H9 (cell line): ENCODE measurements around the gene ARID1B. TPM values are rescaled to one million over a fixed set of nuclear protein-coding genes. Genes with fewer than 3 reads are reported as not detected.

Experiments
- DNase-seq: peaks from one replicate; pipeline ENCODE4 v3.0.0-alpha.2; 2017
- H2AFZ ChIP-seq: one replicate; pipeline ENCODE4 v1.6.1; 2013; ENCODE audit warnings: mild to moderate bottlenecking, low read length, control low read depth, moderate library complexity
- H2AK5ac ChIP-seq: 2 replicates; pipeline ENCODE4 v1.6.1; 2013; ENCODE audit warnings: low read length, control low read depth, mixed read lengths; ENCODE audit not compliant: insufficient read length
- H2BK120ac ChIP-seq: one replicate; pipeline ENCODE4 v1.6.1; 2013; ENCODE audit warnings: low read depth, mild to moderate bottlenecking, low read length, control low read depth, inconsistent platforms; ENCODE audit not compliant: poor library complexity, severe bottlenecking
- H2BK12ac ChIP-seq: 2 replicates; pipeline ENCODE4 v1.6.1; 2013; ENCODE audit warnings: low read length, control low read depth, mixed read lengths, low read depth; ENCODE audit not compliant: insufficient read length
- H2BK15ac ChIP-seq: 2 replicates; pipeline ENCODE4 v1.6.1; 2013; ENCODE audit warnings: low read depth, low read length, control low read depth
- H2BK20ac ChIP-seq: one replicate; pipeline ENCODE4 v1.6.1; 2013; ENCODE audit warnings: low read depth, mild to moderate bottlenecking, low read length, control low read depth, inconsistent platforms; ENCODE audit not compliant: poor library complexity, severe bottlenecking
- H2BK5ac ChIP-seq: 2 replicates; pipeline ENCODE4 v1.6.1; 2013; ENCODE audit warnings: low read length, control low read depth, mixed read lengths; ENCODE audit not compliant: insufficient read length
- H3K14ac ChIP-seq: 2 replicates; pipeline ENCODE4 v1.6.1; 2013; ENCODE audit warnings: low read length, control low read depth; ENCODE audit not compliant: insufficient read depth
- H3K18ac ChIP-seq: 2 replicates; pipeline ENCODE4 v1.6.1; 2013; ENCODE audit warnings: low read depth, mild to moderate bottlenecking, mixed read lengths, low read length, control low read depth; ENCODE audit not compliant: insufficient read length
- H3K23ac ChIP-seq: 2 replicates; pipeline ENCODE4 v1.6.1; 2013; ENCODE audit warnings: low read length, control low read depth, mixed read lengths, low read depth; ENCODE audit not compliant: insufficient read length
- H3K23me2 ChIP-seq: 2 replicates; pipeline ENCODE4 v1.6.1; 2013; ENCODE audit warnings: low read depth, mild to moderate bottlenecking, mixed read lengths, low read length, control low read depth; ENCODE audit not compliant: insufficient read length, poor library complexity, severe bottlenecking
- H3K27ac ChIP-seq: 2 replicates; pipeline ENCODE4 v1.5.1; 2013; ENCODE audit warnings: low read length, control low read depth, mixed read lengths, low read depth; ENCODE audit not compliant: insufficient read length
- H3K27me3 ChIP-seq: 2 replicates; pipeline ENCODE4 v1.6.1; 2013; ENCODE audit warnings: low read length, control low read depth, inconsistent platforms; ENCODE audit not compliant: insufficient read depth
- H3K4ac ChIP-seq: 2 replicates; pipeline ENCODE4 v1.6.1; 2013; ENCODE audit warnings: low read depth, mild to moderate bottlenecking, control low read depth, inconsistent platforms, low read length, moderate library complexity
- H3K4me1 ChIP-seq: 2 replicates; pipeline ENCODE4 v1.6.1; 2013; ENCODE audit warnings: low read length, control low read depth, inconsistent platforms; ENCODE audit not compliant: insufficient read depth
- H3K4me2 ChIP-seq: 2 replicates; pipeline ENCODE4 v1.6.1; 2013; ENCODE audit warnings: low read length, control low read depth, mixed read lengths; ENCODE audit not compliant: insufficient read length, insufficient read depth
- H3K56ac ChIP-seq: 2 replicates; pipeline ENCODE4 v1.6.1; 2013; ENCODE audit warnings: low read depth, mild to moderate bottlenecking, mixed read lengths, low read length, control low read depth; ENCODE audit not compliant: insufficient read length
- H3K79me1 ChIP-seq: 2 replicates; pipeline ENCODE4 v1.6.1; 2013; ENCODE audit warnings: low read depth, mild to moderate bottlenecking, moderate library complexity, low read length, control low read depth, inconsistent platforms; ENCODE audit not compliant: insufficient read depth, poor library complexity, severe bottlenecking
- H3K79me2 ChIP-seq: 2 replicates; pipeline ENCODE4 v1.6.1; 2013; ENCODE audit warnings: low read length, control low read depth, inconsistent platforms; ENCODE audit not compliant: insufficient read depth
- H3K9ac ChIP-seq: 2 replicates; pipeline ENCODE4 v1.6.1; 2013; ENCODE audit warnings: low read length, control low read depth, mixed read lengths; ENCODE audit not compliant: insufficient read length; ENCODE audit errors: extremely low read depth
- H3K9me3 ChIP-seq: one replicate; pipeline ENCODE4 v1.6.1; 2013; ENCODE audit warnings: low read depth, low read length, inconsistent platforms; ENCODE audit not compliant: control insufficient read depth
- H3T11ph ChIP-seq: one replicate; pipeline ENCODE4 v1.6.1; 2013; ENCODE audit warnings: mild to moderate bottlenecking, low read length, control low read depth, inconsistent platforms
- H4K20me1 ChIP-seq: one replicate; pipeline ENCODE4 v1.6.1; 2013; ENCODE audit not compliant: control insufficient read depth, insufficient read length, insufficient read depth
- H4K5ac ChIP-seq: 2 replicates; pipeline ENCODE4 v1.6.1; 2013; ENCODE audit warnings: low read depth, mild to moderate bottlenecking, mixed read lengths, low read length, control low read depth; ENCODE audit not compliant: insufficient read length
- H4K8ac ChIP-seq: replicated peaks from 2 replicates; pipeline ENCODE4 v1.6.1; 2013; ENCODE audit warnings: low read length, control low read depth, mixed read lengths, low read depth; ENCODE audit not compliant: insufficient read length
- H4K91ac ChIP-seq: 2 replicates; pipeline ENCODE4 v1.6.1; 2013; ENCODE audit warnings: low read depth, mild to moderate bottlenecking, moderate library complexity, mixed read lengths, low read length, control low read depth; ENCODE audit not compliant: insufficient read length
- H3K27ac Mint-ChIP-seq, 3 experiments: 2 replicates in 2 of 3; 3 replicates in 1 of 3; pipeline ENCODE4 v1.8.0; 2020 to 2021; ENCODE audit warnings: mixed read lengths in 3 of 3, mild to moderate bottlenecking in 1 of 3, moderate library complexity in 1 of 3
- H3K27me3 Mint-ChIP-seq: 2 replicates; pipeline ENCODE4 v1.8.0; 2021; ENCODE audit warnings: low read depth, mild to moderate bottlenecking, moderate library complexity, mixed read lengths
- H3K36me3 Mint-ChIP-seq, 3 experiments: 2 replicates in 2 of 3; 3 replicates in 1 of 3; pipeline ENCODE4 v1.8.0; 2020 to 2021; ENCODE audit warnings: low read depth in 3 of 3, mixed read lengths in 3 of 3; ENCODE audit not compliant: insufficient read depth in 1 of 3
- H3K4me1 Mint-ChIP-seq, 2 experiments: 2 replicates each; pipeline ENCODE4 v1.8.0; 2020; ENCODE audit warnings: mixed read lengths in 2 of 2
- H3K4me3 Mint-ChIP-seq, 2 experiments: 2 replicates in 1 of 2; 3 replicates in 1 of 2; pipeline ENCODE4 v1.8.0; 2020 to 2021; ENCODE audit warnings: mild to moderate bottlenecking in 2 of 2, mixed read lengths in 2 of 2, moderate library complexity in 1 of 2
- H3K9me3 Mint-ChIP-seq, 2 experiments: 2 replicates in 1 of 2; 3 replicates in 1 of 2; pipeline ENCODE4 v1.8.0; 2020; ENCODE audit warnings: mild to moderate bottlenecking in 2 of 2, mixed read lengths in 2 of 2, moderate library complexity in 1 of 2
- CTCF ChIP-seq: fragments of 200-600 bp; sonication (generic); conservative IDR thresholded peaks from 3 replicates; pipeline ENCODE4 v1.8.0; 2021; ENCODE audit warnings: antibody characterized with exemption, mild to moderate bottlenecking
- WGBS: extraction: QIAGEN DNeasy Blood & Tissue Kit; methylation state at CpG from one replicate; pipeline ENCODE4 v1.1.7; 2013; ENCODE audit warnings: missing lambda C conversion rate, low lambda C conversion rate, mixed read lengths; ENCODE audit not compliant: insufficient read length; ENCODE audit errors: extremely low coverage; 5-methylcytosine and 5-hydroxymethylcytosine counted together
- total RNA-seq: library from RNA; stranded (reverse); gene quantifications from 2 replicates; pipeline ENCODE4 v1.2.1, GENCODE V29; 2021

Gene ARID1B
- total RNA-seq, 1 experiment from 2014 or later, result 88.2 TPM

DNA sequence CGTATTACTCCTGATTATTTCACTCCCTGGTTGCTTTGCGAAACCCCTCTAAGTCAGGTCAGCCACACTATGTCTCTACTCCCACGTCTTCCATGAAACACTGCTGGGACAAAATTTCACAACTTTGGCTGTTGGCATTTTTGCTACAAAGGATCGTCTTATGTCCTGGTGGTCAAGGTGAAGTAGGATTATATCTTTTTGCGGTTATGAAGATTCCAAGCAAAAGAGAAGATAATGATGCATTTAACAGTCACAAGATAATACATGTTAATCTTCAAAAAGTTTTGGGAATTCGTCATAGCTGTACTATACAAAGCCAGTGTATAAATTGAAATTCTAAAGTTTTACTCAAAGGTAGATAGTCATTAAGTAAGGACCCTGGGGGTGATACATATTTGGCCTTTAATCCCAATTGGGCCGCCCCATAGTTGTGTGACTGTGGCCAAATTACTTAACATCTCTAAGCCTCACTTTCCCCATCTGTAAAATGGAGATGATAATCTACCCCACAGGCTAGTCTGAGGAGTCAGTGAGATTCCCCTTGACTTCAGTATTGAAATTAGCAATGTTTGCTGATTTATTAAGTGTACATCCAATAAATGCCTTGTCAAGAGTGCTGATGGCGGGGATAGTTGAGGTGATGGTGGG, 212.1 kb downstream of the ARID1B start:
- H3K4ac ChIP-seq, result no peak overlapping the region
- no peaks in the 10 kb centered on the region for H3K23me2 ChIP-seq
- Mint-ChIP-seq H3K36me3 (no peaks in the 10 kb centered on the region), H3K9me3 (no peaks in the 10 kb centered on the region), H3K27me3 (no peaks in the 10 kb centered on the region), H3K4me3 (peak overlapping the region in 1 of 2 experiments; percentile 3; a peak in 1 of 5 replicates), H3K27ac (peak overlapping the region; percentile 1 to 83 (median 3); a peak in 5 of 7 replicates), H3K4me1 (peaks cover 52 to 54% of the 10 kb centered on the region in 2 experiments)
- H3K18ac ChIP-seq, result no peak overlapping the region
- H4K8ac ChIP-seq, result no peak overlapping the region
- H3K27me3 ChIP-seq, result no peaks in the 10 kb centered on the region
- no peak overlapping the region for H2BK120ac ChIP-seq
- no peak overlapping the region for H3T11ph ChIP-seq
- H3K9ac ChIP-seq, result no peak overlapping the region
- H2BK12ac ChIP-seq, result no peak overlapping the region
- peaks cover 9% of the 10 kb centered on the region for H3K4me1 ChIP-seq
- H3K56ac ChIP-seq, result no peak overlapping the region
- no peak for DNase-seq
- no peaks in the 10 kb centered on the region for H4K20me1 ChIP-seq
- no peak overlapping the region for H3K23ac ChIP-seq
- WGBS, result no CpG with 5 or more reads among the region's 8 CpGs
- H3K27ac ChIP-seq, result no peak overlapping the region
- no peak overlapping the region for H2AK5ac ChIP-seq
- H3K14ac ChIP-seq, result no peak overlapping the region
- H4K91ac ChIP-seq, result no peak overlapping the region
- no peak overlapping the region for H3K4me2 ChIP-seq
- no peaks in the 10 kb centered on the region for H3K9me3 ChIP-seq
- no peak overlapping the region for H4K5ac ChIP-seq
- H3K79me1 ChIP-seq, result no peaks in the 10 kb centered on the region
- TF ChIP-seq CTCF, result no peak
- H2BK20ac ChIP-seq, result no peak overlapping the region
- H2AFZ ChIP-seq, result no peak overlapping the region
- H2BK15ac ChIP-seq, result no peak overlapping the region
- no peak overlapping the region for H2BK5ac ChIP-seq
- peaks cover 2% of the 10 kb centered on the region; the same call in 1 of the 2 replicates for H3K79me2 ChIP-seq
